Esophagus (tissue), 2 donors: Measurements from ENCODE around the gene FOXK2. TPM values are rescaled to one million over a fixed set of nuclear protein-coding genes. Genes with fewer than 3 reads are reported as not detected.
A peak's percentile ranks its signal among the peaks of the same experiment; 100 is the strongest.

Experiments used
- H3K27ac ChIP-seq, 2 donors: one replicate each; pipeline ENCODE4 v1.5.1; 2013; ENCODE audit warnings: low read depth in 2 of 2, mild to moderate bottlenecking in 2 of 2, inconsistent platforms in 1 of 2, low read length in 1 of 2, moderate library complexity in 1 of 2
- H3K27me3 ChIP-seq, 2 donors: one replicate each; pipeline ENCODE4 v1.6.1; 2013; ENCODE audit warnings: low read length in 2 of 2, control low read depth in 1 of 2, mild to moderate bottlenecking in 1 of 2; ENCODE audit not compliant: insufficient read depth in 2 of 2, control insufficient read depth in 1 of 2
- H3K36me3 ChIP-seq, 2 donors: one replicate each; pipeline ENCODE4 v1.6.1; 2013; ENCODE audit warnings: low read length in 1 of 2; ENCODE audit not compliant: control insufficient read depth in 2 of 2, insufficient read depth in 2 of 2
- H3K4me1 ChIP-seq, 2 donors: one replicate each; pipeline ENCODE4 v1.6.1; 2013; ENCODE audit warnings: low read length in 1 of 2; ENCODE audit not compliant: control insufficient read depth in 2 of 2, insufficient read depth in 2 of 2
- H3K4me3 ChIP-seq, 2 donors: one replicate each; pipeline ENCODE4 v1.5.1; 2013; ENCODE audit warnings: low read length in 2 of 2, mild to moderate bottlenecking in 2 of 2, low read depth in 1 of 2, moderate library complexity in 1 of 2
- H3K9me3 ChIP-seq, 2 donors: one replicate each; pipeline ENCODE4 v1.6.1; 2013; ENCODE audit warnings: mild to moderate bottlenecking in 2 of 2, low read depth in 1 of 2, low read length in 1 of 2, moderate library complexity in 1 of 2; ENCODE audit not compliant: control insufficient read depth in 2 of 2, insufficient read depth in 1 of 2
- WGBS, 2 donors: extraction: QIAGEN DNeasy Blood & Tissue Kit; methylation state at CpG; one replicate each; pipeline ENCODE4 v1.1.7; 2013; 5-methylcytosine and 5-hydroxymethylcytosine counted together
- polyA plus RNA-seq, 2 donors: library from polyadenylated mRNA; stranded (reverse); fragments of 200-250 nt; gene quantifications; one replicate each; pipeline ENCODE4 v1.2.3, GENCODE V29; 2013
- donor health status: healthy with polysubstance abuse.
- donor health status: Bipolar disorder and iron deficiency.

Gene FOXK2
- polyA plus RNA-seq, 2 donors = 15.9 to 20.5 TPM

DNA sequence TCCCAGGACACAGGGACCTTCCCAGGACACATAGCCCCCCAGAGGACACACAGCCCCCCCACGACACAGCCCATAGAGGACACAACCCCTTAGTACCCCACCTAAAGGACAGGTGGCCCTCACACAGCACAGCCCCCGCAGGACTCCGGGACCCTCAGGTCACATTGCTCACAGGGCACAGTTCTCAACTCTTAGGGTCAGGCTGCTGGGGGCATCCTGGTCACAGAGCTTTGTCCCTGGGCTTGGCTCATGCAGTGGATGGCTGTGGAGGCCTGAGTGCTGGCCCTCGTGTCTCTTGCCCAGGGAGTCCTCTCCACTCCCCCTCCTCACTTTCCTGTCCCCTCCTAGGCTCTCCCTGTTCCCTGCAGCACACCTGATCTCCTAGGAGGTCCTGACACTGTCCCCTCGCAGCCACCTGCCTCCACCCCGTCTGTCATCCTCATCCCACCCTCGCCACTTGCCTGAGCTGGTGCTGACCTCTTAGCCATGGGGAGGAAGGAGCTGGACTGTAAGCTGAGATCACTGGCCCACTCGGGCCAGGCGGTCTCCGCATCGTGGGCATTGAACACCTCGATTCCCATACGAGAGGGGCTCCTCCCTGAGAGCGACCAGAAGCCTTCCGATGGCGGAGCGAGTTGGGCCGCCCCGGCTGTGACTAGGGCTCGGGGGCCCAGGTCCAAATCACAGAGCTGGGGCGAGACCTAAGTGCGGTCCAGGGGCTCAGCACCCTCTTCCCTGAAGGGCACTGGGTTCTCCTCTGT, 130.1 kb downstream of the FOXK2 start:
- Histone ChIP-seq H3K4me3 (no peak overlapping the region), H3K27me3 (no peaks in the 10 kb centered on the region), H3K36me3 (no peaks in the 10 kb centered on the region), H3K9me3 (no peaks in the 10 kb centered on the region), H3K27ac (peak overlapping the region in 1 of 2 donors; percentile 89), H3K4me1 (peaks cover 0 to 2% of the 10 kb centered on the region in 2 donors)
- WGBS, 2 donors = 83 to 85% methylated on average over 22 of the region's 22 CpGs

DNA sequence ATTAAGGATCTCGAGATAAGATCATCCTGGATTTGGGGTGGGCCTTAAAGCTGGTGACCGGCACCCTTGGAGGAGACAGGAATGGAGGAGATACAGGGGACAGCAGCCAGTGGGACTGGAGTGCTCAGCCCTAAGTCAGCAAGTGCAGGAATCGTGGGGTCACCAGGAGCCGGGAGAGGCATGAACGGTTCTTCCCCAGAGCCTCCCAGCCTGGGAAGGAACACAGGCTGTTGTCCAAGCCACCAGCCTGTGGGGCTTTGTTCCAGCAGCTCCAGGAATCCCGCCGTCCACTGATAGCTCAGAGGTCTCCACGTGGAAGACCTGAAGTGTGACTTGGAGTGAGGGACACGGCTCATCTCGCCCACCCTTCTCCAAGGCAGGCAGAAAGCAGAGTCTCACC, 131.2 kb downstream of the FOXK2 start:
- no peaks in the 10 kb centered on the region for H3K36me3 ChIP-seq
- no peak overlapping the region for H3K4me3 ChIP-seq
- WGBS, 2 donors = 65 to 71% methylated on average over 10 of the region's 10 CpGs
- no peaks in the 10 kb centered on the region for H3K9me3 ChIP-seq
- no peaks in the 10 kb centered on the region for H3K27me3 ChIP-seq
- peaks cover 0 to 2% of the 10 kb centered on the region in 2 donors for H3K4me1 ChIP-seq
- no peak overlapping the region for H3K27ac ChIP-seq

DNA sequence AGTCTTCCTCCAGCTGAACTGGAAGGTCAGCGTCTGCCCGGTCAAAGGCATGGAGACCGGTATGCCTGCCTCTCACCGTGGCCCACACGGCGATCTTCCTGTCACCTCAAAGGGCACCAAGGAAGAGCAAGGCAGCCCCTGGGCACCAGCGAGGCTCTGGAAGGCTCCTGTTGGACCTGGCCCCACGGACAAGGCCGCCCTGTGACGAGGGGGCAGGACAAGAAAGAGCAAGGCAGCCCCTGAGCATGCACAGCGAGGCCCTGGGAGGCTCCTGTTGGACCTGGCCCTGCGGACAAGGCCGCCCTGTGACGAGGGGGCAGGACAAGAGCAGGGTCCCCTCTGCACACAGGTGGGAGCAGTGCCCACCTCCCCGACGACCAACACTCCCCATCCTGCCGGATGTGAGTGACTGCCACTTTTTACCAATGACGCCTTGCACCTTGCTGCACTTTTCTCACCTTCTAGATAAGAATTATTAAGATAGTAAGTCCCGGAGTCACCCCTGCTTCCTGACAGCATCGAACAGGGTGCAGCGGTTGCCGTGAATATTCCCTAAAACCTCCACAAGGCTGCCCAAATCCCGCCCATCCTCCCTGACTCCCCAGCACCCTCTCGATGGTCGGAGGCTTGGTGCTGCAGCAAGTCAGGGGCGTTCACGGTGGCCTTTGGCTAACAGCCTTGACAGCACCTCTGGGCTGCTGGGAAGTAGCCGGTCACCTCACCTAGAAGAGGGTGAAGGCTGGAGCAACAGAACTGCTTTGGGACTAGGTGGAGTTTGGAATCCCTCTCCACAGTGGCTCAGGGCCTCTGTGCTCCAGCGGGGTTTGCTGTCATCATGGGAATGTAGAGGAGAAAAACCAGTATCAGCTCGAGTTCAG, 134.4 kb downstream of the FOXK2 start:
- Histone ChIP-seq H3K27me3 (no peaks in the 10 kb centered on the region), H3K9me3 (no peaks in the 10 kb centered on the region), H3K27ac (peak overlapping the region in 1 of 2 donors; percentile 2), H3K36me3 (peaks cover 0 to 7% of the 10 kb centered on the region in 2 donors), H3K4me1 (no peaks in the 10 kb centered on the region), H3K4me3 (no peak overlapping the region)
- WGBS, 2 donors = 81 to 84% methylated on average over 30 of the region's 30 CpGs

Other genes with a start within 250 kb of the FOXK2 start
- gene CSNK1D, start 246.0 kb upstream of the FOXK2 start, polyA plus RNA-seq = 10 to 100 TPM; 63.7 to 79.6 TPM
- gene CD7, start 202.1 kb upstream of the FOXK2 start, polyA plus RNA-seq = 1 to 10 TPM; 2.6 to 3.1 TPM
- 10 to 100 TPM in 1 of 2 donors, 1 to 10 TPM in 1; 2.2 to 10.8 TPM for gene SECTM1, start 186.0 kb upstream of the FOXK2 start, polyA plus RNA-seq
- gene TEX19, start 160.5 kb upstream of the FOXK2 start, polyA plus RNA-seq = under 1 TPM in 1 of 2 donors, not detected in 1; 0.01 TPM
- not detected for gene UTS2R, start 148.0 kb upstream of the FOXK2 start, polyA plus RNA-seq
- gene HEXD, start 101.4 kb upstream of the FOXK2 start, polyA plus RNA-seq = 10 to 100 TPM; 24.0 to 46.5 TPM
- gene OGFOD3, start 101.1 kb upstream of the FOXK2 start, polyA plus RNA-seq = 10 to 100 TPM; 11.4 to 11.6 TPM
- 10 to 100 TPM; 27.5 to 28.1 TPM for gene CYBC1, start 69.0 kb upstream of the FOXK2 start, polyA plus RNA-seq
- gene NARF, start 61.0 kb upstream of the FOXK2 start, polyA plus RNA-seq = 10 to 100 TPM; 31.1 to 53.3 TPM
- gene WDR45B, start 128.7 kb downstream of the FOXK2 start, polyA plus RNA-seq = 10 to 100 TPM; 72.2 to 75.3 TPM
- gene RAB40B, start 179.0 kb downstream of the FOXK2 start, polyA plus RNA-seq = 1 to 10 TPM; 9.3 to 9.7 TPM
- 10 to 100 TPM; 15.6 to 19.0 TPM for gene FN3KRP, start 197.0 kb downstream of the FOXK2 start, polyA plus RNA-seq
- 1 to 10 TPM; 2.7 to 3.7 TPM for gene FN3K, start 215.9 kb downstream of the FOXK2 start, polyA plus RNA-seq
- gene TBCD, start 232.3 kb downstream of the FOXK2 start, polyA plus RNA-seq = 10 to 100 TPM; 54.4 to 62.8 TPM